Activated T-helper 1 cell treated with anti-CD3 and anti-CD28 coated beads, Interleukin-12 subunit alpha, Interleukin-12 subunit beta, Interleukin-2, Interleukin-4 antibody, amounts not matched to agents 30 ng/mL and 10 ng/mL and 1 ng/mL, durations not matched to agents 14 hours and 24 hours and 36 hours (primary cell): ENCODE measurements around the gene LOC128125822. TPM values are rescaled to one million over a fixed set of nuclear protein-coding genes. Genes with fewer than 3 reads are reported as not detected.

ENCODE experiments used
- DNase-seq: peaks from one replicate; pipeline ENCODE4 v3.0.0; 2021; ENCODE audit warnings: low spot score
- H3K27ac Mint-ChIP-seq: one replicate; pipeline ENCODE4 v1.8.0; 2021; ENCODE audit warnings: mild to moderate bottlenecking, mixed read lengths
- H3K27me3 Mint-ChIP-seq: one replicate; pipeline ENCODE4 v1.8.0; 2022; ENCODE audit warnings: mild to moderate bottlenecking, moderate library complexity, mixed read lengths; ENCODE audit not compliant: insufficient read depth
- H3K36me3 Mint-ChIP-seq: one replicate; pipeline ENCODE4 v1.8.0; 2021; ENCODE audit warnings: low read depth, mixed read lengths
- H3K4me1 Mint-ChIP-seq: one replicate; pipeline ENCODE4 v1.8.0; 2021; ENCODE audit warnings: low read depth, mixed read lengths
- H3K4me3 Mint-ChIP-seq: one replicate; pipeline ENCODE4 v1.8.0; 2021; ENCODE audit warnings: mild to moderate bottlenecking, moderate library complexity, mixed read lengths
- H3K9me3 Mint-ChIP-seq: one replicate; pipeline ENCODE4 v1.8.0; 2021; ENCODE audit warnings: mixed read lengths
- intact Hi-C: fragments of 100-400 bp; cut with micrococcal nuclease; formaldehyde crosslinking; loops from one replicate; pipeline ENCODE4 v1.15.1; 2024
- total RNA-seq: library from RNA; stranded (reverse); gene quantifications from 2 replicates; pipeline ENCODE4 v1.2.3, GENCODE V29; 2022

LOC128125822 gene

GRCh38 chr6:63598049-63599036, 26.1 kb downstream of the LOC128125822 start:
- peak overlapping the region; percentile 86 for H3K4me3 Mint-ChIP-seq
- intact Hi-C loops: loop anchor here (1.0 kb wide), 4 partner anchors 24 to 246 kb away; partner anchors contain the start of gene PHF3
- no peaks in the 10 kb centered on the region for H3K9me3 Mint-ChIP-seq
- H3K4me1 Mint-ChIP-seq: peaks cover 16% of the 10 kb centered on the region
- H3K27ac Mint-ChIP-seq: no peak overlapping the region
- H3K27me3 Mint-ChIP-seq: peaks cover 10% of the 10 kb centered on the region
- DNase-seq: peak; percentile 63
- no peaks in the 10 kb centered on the region for H3K36me3 Mint-ChIP-seq

GRCh38 chr6:63599243-63599642, 27.0 kb downstream of the LOC128125822 start:
- Mint-ChIP-seq H3K4me3 (no peak overlapping the region), H3K36me3 (no peaks in the 10 kb centered on the region), H3K27ac (no peak overlapping the region), H3K4me1 (peaks cover 16% of the 10 kb centered on the region), H3K9me3 (no peaks in the 10 kb centered on the region), H3K27me3 (peaks cover 6% of the 10 kb centered on the region)
- no peak for DNase-seq
- intact Hi-C loops: no loop called here

GRCh38 chr6:63600136-63600535, 27.9 kb downstream of the LOC128125822 start:
- Mint-ChIP-seq H3K4me1 (peaks cover 16% of the 10 kb centered on the region), H3K9me3 (no peaks in the 10 kb centered on the region), H3K36me3 (no peaks in the 10 kb centered on the region), H3K27me3 (peaks cover 2% of the 10 kb centered on the region), H3K27ac (no peak overlapping the region), H3K4me3 (no peak overlapping the region)
- intact Hi-C loops: no loop called here
- DNase-seq: no peak

- peaks cover 7% of the 10 kb centered on the region for H3K27me3 Mint-ChIP-seq
- H3K4me1 Mint-ChIP-seq: no peaks in the 10 kb centered on the region
- no peaks in the 10 kb centered on the region for H3K9me3 Mint-ChIP-seq
- H3K36me3 Mint-ChIP-seq: no peaks in the 10 kb centered on the region
- no peak for DNase-seq
- H3K27ac Mint-ChIP-seq: no peak overlapping the region
- H3K4me3 Mint-ChIP-seq: no peak overlapping the region
- intact Hi-C loops: no loop called here
Measured at GRCh38 chr6:63609231-63609630, 37.0 kb downstream of the LOC128125822 start.

- intact Hi-C loops: no loop called here
- Mint-ChIP-seq H3K9me3 (no peaks in the 10 kb centered on the region), H3K27me3 (peaks cover 7% of the 10 kb centered on the region), H3K4me3 (no peak overlapping the region), H3K36me3 (no peaks in the 10 kb centered on the region), H3K4me1 (no peaks in the 10 kb centered on the region), H3K27ac (no peak overlapping the region)
- DNase-seq: no peak
Measured at GRCh38 chr6:63610944-63611343, 38.7 kb downstream of the LOC128125822 start.

- Mint-ChIP-seq H3K4me1 (no peaks in the 10 kb centered on the region), H3K4me3 (no peak overlapping the region), H3K9me3 (no peaks in the 10 kb centered on the region), H3K36me3 (no peaks in the 10 kb centered on the region), H3K27ac (no peak overlapping the region), H3K27me3 (peaks cover 10% of the 10 kb centered on the region)
- intact Hi-C loops: no loop called here
- no peak for DNase-seq
Measured at GRCh38 chr6:63611560-63611959, 39.3 kb downstream of the LOC128125822 start.

GRCh38 chr6:63615590-63615989, 43.3 kb downstream of the LOC128125822 start:
- H3K9me3 Mint-ChIP-seq: no peaks in the 10 kb centered on the region
- no peak overlapping the region for H3K4me3 Mint-ChIP-seq
- no peak overlapping the region for H3K27ac Mint-ChIP-seq
- H3K36me3 Mint-ChIP-seq: no peaks in the 10 kb centered on the region
- H3K27me3 Mint-ChIP-seq: peaks cover 18% of the 10 kb centered on the region
- intact Hi-C loops: no loop called here
- no peak for DNase-seq
- no peaks in the 10 kb centered on the region for H3K4me1 Mint-ChIP-seq

Other genes with a start within 250 kb of the LOC128125822 start
- 80.0 and 84.7 TPM in 2 replicates for gene PTP4A1, start within 50 bp of the LOC128125822 start, total RNA-seq
- 42.7 and 45.3 TPM in 2 replicates for gene PHF3, start 63.3 kb downstream of the LOC128125822 start, total RNA-seq